HepG2 (cell line): ENCODE data around the gene VDAC1. TPM values are rescaled to one million over a fixed set of nuclear protein-coding genes. Genes with fewer than 3 reads are reported as not detected.
A peak's percentile ranks its signal among the peaks of the same experiment; 100 is the strongest.

ENCODE experiments used
- CAMTA2 ChIP-seq: sonication (generic); formaldehyde crosslinking; IDR thresholded peaks from 2 replicates; pipeline ENCODE4 v1.4.0; 2020; ENCODE audit warnings: mild to moderate bottlenecking, missing genetic modification reagents, borderline replicate concordance
- CENPT ChIP-seq: sonication (generic); formaldehyde crosslinking; IDR thresholded peaks from 2 replicates; pipeline ENCODE4 v1.8.0; 2022; ENCODE audit warnings: low read depth, mild to moderate bottlenecking, moderate library complexity, missing genetic modification reagents
- CREM ChIP-seq, 2 experiments: sonication (generic) in 1 of 2; formaldehyde crosslinking in 1 of 2; IDR thresholded peaks; 2 replicates each; pipeline versions ENCODE4 v1.4.0 to v1.6.1; 2016 to 2020; ENCODE audit warnings: antibody characterized with exemption in 1 of 2, mild to moderate bottlenecking in 1 of 2, missing genetic modification reagents in 1 of 2
- DNMT3B ChIP-seq: conservative IDR thresholded peaks from 2 replicates; pipeline ENCODE4 v1.6.1; 2016; ENCODE audit warnings: missing biosample characterization, control low read depth
- DRAP1 ChIP-seq: IDR thresholded peaks from 2 replicates; pipeline ENCODE4 v1.6.1; 2016; ENCODE audit warnings: missing genetic modification reagents, missing compliant biosample characterization
- HNF4G ChIP-seq, 2 experiments: sonication (generic) in 1 of 2; formaldehyde crosslinking in 1 of 2; IDR thresholded peaks; 2 replicates each; pipeline versions ENCODE4 v1.4.0 to v1.6.1; 2011 to 2020; ENCODE audit warnings: borderline replicate concordance in 2 of 2, low read depth in 2 of 2, mild to moderate bottlenecking in 2 of 2, low read length in 1 of 2, missing genetic modification reagents in 1 of 2, moderate library complexity in 1 of 2
- PATZ1 ChIP-seq: sonication (generic); formaldehyde crosslinking; IDR thresholded peaks from 2 replicates; pipeline ENCODE4 v1.4.0; 2020; ENCODE audit warnings: missing genetic modification reagents
- PAXIP1 ChIP-seq: sonication (generic); formaldehyde crosslinking; conservative IDR thresholded peaks from 2 replicates; pipeline ENCODE4 v1.4.0; 2020; ENCODE audit warnings: mild to moderate bottlenecking, missing genetic modification reagents, moderate library complexity
- SMARCE1 ChIP-seq: fragments of 450-650 bp; IDR thresholded peaks from 2 replicates; pipeline ENCODE4 v1.6.1; 2017; ENCODE audit warnings: borderline replicate concordance
- ZBTB7B ChIP-seq: sonication (generic); formaldehyde crosslinking; IDR thresholded peaks from 2 replicates; pipeline ENCODE4 v1.4.0; 2020; ENCODE audit warnings: missing genetic modification reagents
- ZFYVE20 ChIP-seq: sonication (generic); formaldehyde crosslinking; IDR thresholded peaks from 2 replicates; pipeline ENCODE4 v1.8.0; 2023; ENCODE audit warnings: low read depth, mild to moderate bottlenecking, moderate library complexity, missing genetic modification reagents, borderline replicate concordance
- ZNF232 ChIP-seq: sonication (generic); formaldehyde crosslinking; IDR thresholded peaks from 2 replicates; pipeline ENCODE4 v1.4.0; 2020; ENCODE audit warnings: missing genetic modification reagents, borderline replicate concordance
- ZNF430 ChIP-seq: sonication (generic); formaldehyde crosslinking; IDR thresholded peaks from 2 replicates; pipeline ENCODE4 v1.9.0; 2021; ENCODE audit warnings: mild to moderate bottlenecking, missing genetic modification reagents
- ZNF572 ChIP-seq: sonication (generic); formaldehyde crosslinking; IDR thresholded peaks from 2 replicates; pipeline ENCODE4 v1.5.1; 2020; ENCODE audit warnings: mild to moderate bottlenecking, missing genetic modification reagents
- ZNF605 ChIP-seq: sonication (generic); formaldehyde crosslinking; IDR thresholded peaks from 2 replicates; pipeline ENCODE4 v1.8.0; 2022; ENCODE audit warnings: mild to moderate bottlenecking, missing genetic modification reagents
- polyA plus RNA-seq, 8 experiments: library from polyadenylated mRNA; depleted of rRNA in 3 of 8; stranded (reverse) in 7 of 8; unstranded in 1 of 8; fragments of >200 nt; fragmentation: Illumina TruSeq in 4 of 8; extraction: Trizol in 4 of 8; gene quantifications; 2 replicates each; pipeline versions ENCODE4 v1.2.1 to v1.2.3, GENCODE V29; 2011 to 2016; ENCODE audit warnings: low read depth in 4 of 8, missing spikeins in 1 of 8, mixed read lengths in 1 of 8; ENCODE audit not compliant: insufficient read depth in 1 of 8
- total RNA-seq, 5 experiments: library from RNA; depleted of rRNA; stranded (reverse); fragments of >200 nt; fragmentation: Illumina TruSeq; extraction: Trizol; gene quantifications; 2 replicates each; pipeline ENCODE4 v1.2.3, GENCODE V29; 2016; ENCODE audit warnings: low read depth in 1 of 5
- TF ChIP-seq, protein P1 (sequence below): sonication (generic); formaldehyde crosslinking; IDR thresholded peaks from 2 replicates; pipeline ENCODE4 v1.4.0; 2020; ENCODE audit warnings: mild to moderate bottlenecking, missing genetic modification reagents
- TF ChIP-seq, protein P2 (sequence below): sonication (generic); formaldehyde crosslinking; conservative IDR thresholded peaks from 2 replicates; pipeline ENCODE4 v1.4.0; 2020; ENCODE audit warnings: missing genetic modification reagents
- TF ChIP-seq, protein P3 (sequence below): sonication (generic); formaldehyde crosslinking; IDR thresholded peaks from 2 replicates; pipeline ENCODE4 v1.4.0; 2020; ENCODE audit warnings: missing genetic modification reagents
- TF ChIP-seq, protein P4 (sequence below): sonication (generic); formaldehyde crosslinking; IDR thresholded peaks from 2 replicates; pipeline ENCODE4 v1.4.0; 2020; ENCODE audit warnings: missing genetic modification reagents

VDAC1 gene
- total and polyA plus RNA-seq, 2 of the 13 experiments (the other 11 are each of a cell fraction or from before 2014, with no cell fraction given): 112 to 380 TPM

DNA sequence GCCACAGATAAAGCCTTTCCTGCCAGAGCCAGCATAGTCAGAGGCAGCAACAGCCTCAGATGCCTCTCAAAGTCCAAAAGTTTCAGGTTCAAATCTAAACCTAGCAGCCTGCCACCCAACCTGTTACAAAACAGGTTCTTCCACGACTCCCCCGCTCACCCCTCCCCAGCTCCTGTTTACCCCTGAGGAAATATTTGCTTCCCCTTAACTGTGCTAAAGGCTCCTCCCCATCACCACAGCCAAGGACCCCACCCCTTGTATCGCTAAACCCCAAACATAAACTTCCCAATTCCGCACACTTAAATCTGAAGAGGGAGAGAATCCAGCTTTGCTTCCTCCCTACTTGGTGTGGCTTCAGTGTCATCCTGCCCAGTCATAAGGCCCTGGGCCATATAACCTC lies 15.4 kb upstream of the VDAC1 start (continued):
- 0 out of 2 replicates have a peak, but pooled peaks have one; percentile 48 for TF ChIP-seq ZNF430 (CRISPR knock-in tag)
- TF ChIP-seq ZFYVE20: no peak
- TF ChIP-seq SMARCE1: no peak
- no peak for TF ChIP-seq CENPT
- TF ChIP-seq ZNF232: 0 out of 2 replicates have a peak, but pooled peaks have one; percentile 45
- no peak for TF ChIP-seq CAMTA2 (CRISPR knock-in tag)
- TF ChIP-seq CREM (IDR thresholded peaks at IDR 0.05): peak; percentile 47; the same call in 1 of the 2 replicates
- no peak for TF ChIP-seq CREM (CRISPR knock-in tag; IDR thresholded peaks at IDR 0.05)
- TF ChIP-seq, protein P1, sequence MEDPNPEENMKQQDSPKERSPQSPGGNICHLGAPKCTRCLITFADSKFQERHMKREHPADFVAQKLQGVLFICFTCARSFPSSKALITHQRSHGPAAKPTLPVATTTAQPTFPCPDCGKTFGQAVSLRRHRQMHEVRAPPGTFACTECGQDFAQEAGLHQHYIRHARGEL: no peak
- TF ChIP-seq, protein P2, sequence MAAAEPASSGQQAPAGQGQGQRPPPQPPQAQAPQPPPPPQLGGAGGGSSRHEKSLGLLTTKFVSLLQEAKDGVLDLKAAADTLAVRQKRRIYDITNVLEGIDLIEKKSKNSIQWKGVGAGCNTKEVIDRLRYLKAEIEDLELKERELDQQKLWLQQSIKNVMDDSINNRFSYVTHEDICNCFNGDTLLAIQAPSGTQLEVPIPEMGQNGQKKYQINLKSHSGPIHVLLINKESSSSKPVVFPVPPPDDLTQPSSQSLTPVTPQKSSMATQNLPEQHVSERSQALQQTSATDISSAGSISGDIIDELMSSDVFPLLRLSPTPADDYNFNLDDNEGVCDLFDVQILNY (CRISPR knock-in tag): no peak
- TF ChIP-seq ZNF605 (CRISPR knock-in tag): peak; percentile 68; the same call in 1 of the 2 replicates
- TF ChIP-seq, protein P3, sequence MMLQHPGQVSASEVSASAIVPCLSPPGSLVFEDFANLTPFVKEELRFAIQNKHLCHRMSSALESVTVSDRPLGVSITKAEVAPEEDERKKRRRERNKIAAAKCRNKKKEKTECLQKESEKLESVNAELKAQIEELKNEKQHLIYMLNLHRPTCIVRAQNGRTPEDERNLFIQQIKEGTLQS (CRISPR knock-in tag): no peak
- peak; percentile 79 for TF ChIP-seq PAXIP1 (CRISPR knock-in tag)
- peak; percentile 64; the same call in 1 of the 2 replicates for TF ChIP-seq HNF4G (IDR thresholded peaks at IDR 0.05; ENCODE audit: borderline replicate concordance, low read depth, low read length)
- TF ChIP-seq HNF4G (CRISPR knock-in tag; IDR thresholded peaks at IDR 0.05; ENCODE audit: borderline replicate concordance, low read depth): no peak
- no peak for TF ChIP-seq ZNF572 (CRISPR knock-in tag)
- TF ChIP-seq ZBTB7B: peak; percentile 50; the same call in 1 of the 2 replicates
- TF ChIP-seq, protein P4, sequence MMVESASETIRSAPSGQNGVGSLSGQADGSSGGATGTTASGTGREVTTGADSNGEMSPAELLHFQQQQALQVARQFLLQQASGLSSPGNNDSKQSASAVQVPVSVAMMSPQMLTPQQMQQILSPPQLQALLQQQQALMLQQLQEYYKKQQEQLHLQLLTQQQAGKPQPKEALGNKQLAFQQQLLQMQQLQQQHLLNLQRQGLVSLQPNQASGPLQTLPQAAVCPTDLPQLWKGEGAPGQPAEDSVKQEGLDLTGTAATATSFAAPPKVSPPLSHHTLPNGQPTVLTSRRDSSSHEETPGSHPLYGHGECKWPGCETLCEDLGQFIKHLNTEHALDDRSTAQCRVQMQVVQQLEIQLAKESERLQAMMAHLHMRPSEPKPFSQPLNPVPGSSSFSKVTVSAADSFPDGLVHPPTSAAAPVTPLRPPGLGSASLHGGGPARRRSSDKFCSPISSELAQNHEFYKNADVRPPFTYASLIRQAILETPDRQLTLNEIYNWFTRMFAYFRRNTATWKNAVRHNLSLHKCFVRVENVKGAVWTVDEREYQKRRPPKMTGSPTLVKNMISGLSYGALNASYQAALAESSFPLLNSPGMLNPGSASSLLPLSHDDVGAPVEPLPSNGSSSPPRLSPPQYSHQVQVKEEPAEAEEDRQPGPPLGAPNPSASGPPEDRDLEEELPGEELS (CRISPR knock-in tag): peak; percentile 81
- peak; percentile 72 for TF ChIP-seq PATZ1
- 0 out of 2 replicates have a peak, but pooled peaks have one; percentile 16 for TF ChIP-seq DRAP1 (CRISPR knock-in tag)
- no peak for TF ChIP-seq DNMT3B (CRISPR knock-in tag)
